Cardiac muscle cell (in vitro differentiated cells and primary cell): ENCODE results near the gene RPGRIP1L. TPM values are rescaled to one million over a fixed set of nuclear protein-coding genes. Genes with fewer than 3 reads are reported as not detected.

Source experiments
- DNase-seq, 2 donors: peaks; one replicate each; pipeline versions ENCODE4 v3.0.0 to v3.0.0-alpha.2; 2010 to 2017; ENCODE audit warnings: low read depth in 1 of 2, low spot score in 1 of 2
- H3K27ac ChIP-seq: fragments of 200-600 bp; sonication (generic); 2 replicates; pipeline ENCODE4 v1.5.1; 2016
- H3K27me3 ChIP-seq: fragments of 200-600 bp; sonication (generic); 2 replicates; pipeline ENCODE4 v1.6.0; 2016; ENCODE audit warnings: control low read depth
- H3K36me3 ChIP-seq: fragments of 200-600 bp; sonication (generic); 2 replicates; pipeline ENCODE4 v1.5.1; 2016; ENCODE audit warnings: control low read depth
- H3K4me1 ChIP-seq: fragments of 200-600 bp; sonication (generic); 2 replicates; pipeline ENCODE4 v1.8.1; 2017; ENCODE audit warnings: low read depth, mild to moderate bottlenecking, mixed run types
- H3K4me3 ChIP-seq: fragments of 200-600 bp; sonication (generic); 2 replicates; pipeline ENCODE4 v1.5.1; 2016; ENCODE audit warnings: mild to moderate bottlenecking
- H3K9me3 ChIP-seq: fragments of 200-600 bp; sonication (generic); 2 replicates; pipeline ENCODE4 v1.5.1; 2017; ENCODE audit warnings: low read depth, mild to moderate bottlenecking, control low read depth
- CTCF ChIP-seq: IDR thresholded peaks from 2 replicates; pipeline ENCODE4 v1.5.1; 2012; ENCODE audit warnings: low read depth, mild to moderate bottlenecking, low read length
- polyA plus RNA-seq: library from polyadenylated mRNA; unstranded; fragments of >200 nt; fragmentation: Nextera tagmentation; extraction: Ambion mirVana; gene quantifications from 2 replicates; pipeline ENCODE4 v1.2.1, GENCODE V29; 2016
- total RNA-seq: library from RNA; depleted of rRNA; stranded (reverse); fragments of >200 nt; gene quantifications from 2 replicates; pipeline ENCODE4 v1.2.3, GENCODE V29; 2016

The RPGRIP1L gene
- total and polyA plus RNA-seq, 2 experiments from 2014 or later = 10.4 to 11.0 TPM

- DNase-seq = no peak
- H3K4me3 ChIP-seq = no peak overlapping the region
- H3K4me1 ChIP-seq = no peaks in the 10 kb centered on the region
- H3K9me3 ChIP-seq = no peaks in the 10 kb centered on the region
- no peaks in the 10 kb centered on the region for H3K27me3 ChIP-seq
- TF ChIP-seq CTCF = no peak
- H3K36me3 ChIP-seq = no peaks in the 10 kb centered on the region
- H3K27ac ChIP-seq = no peak overlapping the region
Measured at GRCh38 chr16:53642094-53642493, 61.6 kb downstream of the RPGRIP1L start.

GRCh38 chr16:53636978-53637377 lies 66.7 kb downstream of the RPGRIP1L start:
- Histone ChIP-seq H3K36me3 (peaks cover 2% of the 10 kb centered on the region), H3K27ac (no peak overlapping the region), H3K4me1 (no peaks in the 10 kb centered on the region), H3K9me3 (no peaks in the 10 kb centered on the region), H3K4me3 (no peak overlapping the region), H3K27me3 (no peaks in the 10 kb centered on the region)
- no peak for DNase-seq
- no peak for TF ChIP-seq CTCF

- Histone ChIP-seq H3K4me1 (no peaks in the 10 kb centered on the region), H3K36me3 (peaks cover 2% of the 10 kb centered on the region), H3K9me3 (no peaks in the 10 kb centered on the region), H3K27me3 (no peaks in the 10 kb centered on the region), H3K27ac (no peak overlapping the region), H3K4me3 (no peak overlapping the region)
- TF ChIP-seq CTCF = no peak
- DNase-seq = no peak
Measured at GRCh38 chr16:53632526-53632925, 71.1 kb downstream of the RPGRIP1L start.

- no peak for TF ChIP-seq CTCF
- no peaks in the 10 kb centered on the region for H3K27me3 ChIP-seq
- DNase-seq = no peak
- H3K36me3 ChIP-seq = peaks cover 2% of the 10 kb centered on the region
- H3K9me3 ChIP-seq = no peaks in the 10 kb centered on the region
- H3K27ac ChIP-seq = no peak overlapping the region
- no peaks in the 10 kb centered on the region for H3K4me1 ChIP-seq
- no peak overlapping the region for H3K4me3 ChIP-seq
Measured at GRCh38 chr16:53631236-53632025, 72.2 kb downstream of the RPGRIP1L start.

GRCh38 chr16:53629607-53630312 lies 73.9 kb downstream of the RPGRIP1L start:
- Histone ChIP-seq H3K27ac (no peak overlapping the region), H3K4me1 (no peaks in the 10 kb centered on the region), H3K4me3 (no peak overlapping the region), H3K9me3 (no peaks in the 10 kb centered on the region), H3K27me3 (no peaks in the 10 kb centered on the region), H3K36me3 (no peaks in the 10 kb centered on the region)
- no peak for TF ChIP-seq CTCF
- no peak for DNase-seq
